ENCODE results near the gene ACKR3.

GRCh38 chr2:236623816-236624215 lies 54.2 kb downstream of the ACKR3 start:
- TF ChIP-seq CTCF (conservative IDR thresholded peaks at IDR 0.05) (no peak), EZH2 (IDR thresholded peaks at IDR 0.05; ENCODE audit: low read depth) (no peak)
